Measurements from ENCODE around the gene CCDC8.

CCDC8 gene

GRCh38 chr19:46386996-46387712, 26.2 kb downstream of the CCDC8 start:
- DNase-seq (ENCODE audit: low read depth): no peak
- no peak overlapping the region for H3K4me3 ChIP-seq (ENCODE audit: control insufficient read depth, low read depth, low read length)
- no peak for TF ChIP-seq CTCF (conservative IDR thresholded peaks at IDR 0.05; ENCODE audit: control insufficient read depth, insufficient read depth, low read depth, low read length)

- TF ChIP-seq CTCF (conservative IDR thresholded peaks at IDR 0.05; ENCODE audit: control insufficient read depth, insufficient read depth, low read depth, low read length): no peak
- no peak overlapping the region for H3K4me3 ChIP-seq (ENCODE audit: control insufficient read depth, low read depth, low read length)
- DNase-seq (ENCODE audit: low read depth): no peak
Measured at GRCh38 chr19:46386151-46386550, 27.2 kb downstream of the CCDC8 start.

- no peak overlapping the region for H3K4me3 ChIP-seq (ENCODE audit: control insufficient read depth, low read depth, low read length)
- DNase-seq (ENCODE audit: low read depth): no peak
- no peak for TF ChIP-seq CTCF (conservative IDR thresholded peaks at IDR 0.05; ENCODE audit: control insufficient read depth, insufficient read depth, low read depth, low read length)
Measured at GRCh38 chr19:46385636-46386035, 27.7 kb downstream of the CCDC8 start.

GRCh38 chr19:46384396-46384795, 29.0 kb downstream of the CCDC8 start:
- H3K4me3 ChIP-seq (ENCODE audit: control insufficient read depth, low read depth, low read length): no peak overlapping the region
- no peak for TF ChIP-seq CTCF (conservative IDR thresholded peaks at IDR 0.05; ENCODE audit: control insufficient read depth, insufficient read depth, low read depth, low read length)
- DNase-seq (ENCODE audit: low read depth): no peak

GRCh38 chr19:46383846-46384245, 29.5 kb downstream of the CCDC8 start:
- no peak for DNase-seq (ENCODE audit: low read depth)
- H3K4me3 ChIP-seq (ENCODE audit: control insufficient read depth, low read depth, low read length): no peak overlapping the region
- TF ChIP-seq CTCF (conservative IDR thresholded peaks at IDR 0.05; ENCODE audit: control insufficient read depth, insufficient read depth, low read depth, low read length): no peak

GRCh38 chr19:46383171-46383815, 30.1 kb downstream of the CCDC8 start:
- no peak overlapping the region for H3K4me3 ChIP-seq (ENCODE audit: control insufficient read depth, low read depth, low read length)
- DNase-seq (ENCODE audit: low read depth): no peak
- TF ChIP-seq CTCF (conservative IDR thresholded peaks at IDR 0.05; ENCODE audit: control insufficient read depth, insufficient read depth, low read depth, low read length): no peak

All from fibroblast of mammary gland (primary cell).